Keratinocyte (primary cell): ENCODE results near the gene MOK. TPM values are rescaled to one million over a fixed set of nuclear protein-coding genes. Genes with fewer than 3 reads are reported as not detected.

ENCODE experiments used
- DNase-seq: peaks from one replicate; pipeline ENCODE4 v3.0.0-alpha.2; 2011; ENCODE audit warnings: low read depth, missing footprints, low spot score
- FAIRE-seq: peaks from 2 replicates; lab custom pipeline; 2011; peaks lifted over from hg19 to GRCh38; lab: Jason Lieb, UNC
- H2AFZ ChIP-seq: 2 replicates; pipeline ENCODE4 v1.6.0; 2012; ENCODE audit warnings: low read length, control low read depth, inconsistent platforms; ENCODE audit not compliant: control insufficient read depth
- H3K27ac ChIP-seq: 2 replicates; pipeline ENCODE4 v1.5.1; 2011; ENCODE audit warnings: low read length; ENCODE audit not compliant: control insufficient read depth, insufficient read depth
- H3K27me3 ChIP-seq: 3 replicates; pipeline ENCODE4 v1.6.0; 2011; ENCODE audit warnings: low read length; ENCODE audit not compliant: control insufficient read depth, insufficient read depth; ENCODE audit errors: extremely low read depth
- H3K36me3 ChIP-seq, 2 experiments: 2 replicates in 1 of 2; 3 replicates in 1 of 2; pipeline ENCODE4 v1.5.1; 2011; ENCODE audit warnings: low read length in 2 of 2, mild to moderate bottlenecking in 1 of 2; ENCODE audit not compliant: control insufficient read depth in 2 of 2, insufficient read depth in 2 of 2; ENCODE audit errors: extremely low read depth in 1 of 2
- H3K4me1 ChIP-seq: 3 replicates; pipeline ENCODE4 v1.5.1; 2011; ENCODE audit warnings: low read length; ENCODE audit not compliant: control insufficient read depth, insufficient read depth; ENCODE audit errors: extremely low read depth
- H3K4me2 ChIP-seq: 3 replicates; pipeline ENCODE4 v1.6.0; 2011; ENCODE audit warnings: low read depth, low read length; ENCODE audit not compliant: control insufficient read depth, insufficient read depth; ENCODE audit errors: extremely low read depth
- H3K4me3 ChIP-seq, 3 experiments: fragments of 200-600 bp in 1 of 3; sonication (generic) in 1 of 3; 2 replicates in 2 of 3; 3 replicates in 1 of 3; pipeline ENCODE4 v1.5.1; 2011 to 2016; ENCODE audit warnings: low read length in 3 of 3, mild to moderate bottlenecking in 3 of 3, control low read depth in 2 of 3, inconsistent platforms in 1 of 3, low read depth in 1 of 3, mixed read lengths in 1 of 3, mixed run types in 1 of 3, moderate library complexity in 1 of 3; ENCODE audit not compliant: control insufficient read depth in 2 of 3, insufficient read depth in 2 of 3; ENCODE audit errors: extremely low read depth in 1 of 3
- H3K79me2 ChIP-seq: 2 replicates; pipeline ENCODE4 v1.6.0; 2012; ENCODE audit warnings: low read length; ENCODE audit not compliant: control insufficient read depth, insufficient read depth
- H3K9ac ChIP-seq: 3 replicates; pipeline ENCODE4 v1.6.0; 2011; ENCODE audit warnings: low read length; ENCODE audit not compliant: control insufficient read depth, insufficient read depth; ENCODE audit errors: extremely low read depth
- H3K9me1 ChIP-seq: 3 replicates; pipeline ENCODE4 v1.6.0; 2011; ENCODE audit warnings: low read length; ENCODE audit not compliant: control insufficient read depth, insufficient read depth; ENCODE audit errors: extremely low read depth
- H3K9me3 ChIP-seq: 2 replicates; pipeline ENCODE4 v1.5.1; 2012; ENCODE audit warnings: low read depth, low read length; ENCODE audit not compliant: control insufficient read depth
- H4K20me1 ChIP-seq: 3 replicates; pipeline ENCODE4 v1.6.0; 2011; ENCODE audit warnings: low read length; ENCODE audit not compliant: control insufficient read depth, insufficient read depth; ENCODE audit errors: extremely low read depth
- EZH2 ChIP-seq: IDR thresholded peaks from one replicate; pipeline ENCODE4 v1.6.1; 2012; ENCODE audit warnings: inconsistent platforms, mild to moderate bottlenecking, low read length, moderate library complexity
- dilution Hi-C: fragments of 300-500 bp; cut with MboI; formaldehyde crosslinking; loops from one replicate; pipeline ENCODE4 v1.7.0; 2020; ENCODE audit warnings: low sequenced_read_pairs; ENCODE audit not compliant: extremely low pct_ligation_motif_present
- polyA plus RNA-seq, 5 experiments: library from polyadenylated mRNA; depleted of rRNA in 3 of 5; stranded (reverse) in 3 of 5; stranded (forward) in 1 of 5; unstranded in 1 of 5; fragments of >200 nt; gene quantifications; 1 replicate in 1 of 5; 2 replicates in 3 of 5; 3 replicates in 1 of 5; pipeline versions ENCODE4 v1.2.1 to v1.2.3, GENCODE V29; 2011 to 2012; ENCODE audit warnings: missing spikeins in 2 of 5, low read depth in 1 of 5, low replicate concordance in 1 of 5
- TF ChIP-seq, protein P1 (sequence below), 3 experiments: IDR thresholded peaks in 1 of 3; conservative IDR thresholded peaks in 1 of 3; optimal IDR thresholded peaks in 1 of 3; 2 replicates in 2 of 3; 3 replicates in 1 of 3; pipeline versions ENCODE3 to v1.5.1; 2011; ENCODE audit warnings: low read length in 3 of 3, mild to moderate bottlenecking in 3 of 3, moderate library complexity in 2 of 3, control low read depth in 1 of 3, inconsistent platforms in 1 of 3; ENCODE audit not compliant: insufficient read depth in 2 of 3; ENCODE audit errors: extremely low read depth in 1 of 3

MOK gene
- polyA plus RNA-seq, 1 donor (not counting 4 experiments of a cell fraction or from before 2014, with no cell fraction given): 38.1 TPM

DNA sequence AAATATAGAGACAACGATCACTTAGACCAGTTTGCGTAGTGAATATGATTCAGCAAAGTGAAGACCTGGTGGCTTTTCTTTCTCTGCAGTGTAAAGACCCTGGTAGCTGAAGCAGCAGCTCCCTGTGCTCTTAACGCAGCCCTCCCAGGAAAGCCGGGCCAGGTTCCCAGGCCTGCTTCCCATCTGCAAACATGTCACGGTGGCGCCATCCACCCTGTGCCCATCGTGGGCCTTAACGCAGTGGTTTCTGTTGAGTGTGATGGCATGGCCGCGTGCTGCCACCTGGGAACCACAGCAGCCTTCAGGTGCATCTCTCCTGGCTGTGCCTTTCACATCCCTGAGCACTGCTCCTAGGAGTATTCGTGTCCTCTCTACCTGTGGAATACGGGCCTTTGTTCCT, 93.7 kb downstream of the MOK start:
- DNase-seq (no peak), FAIRE-seq (no peak)
- no peak overlapping the region for H3K4me2 ChIP-seq
- H3K9ac ChIP-seq: no peak overlapping the region
- H4K20me1 ChIP-seq: no peaks in the 10 kb centered on the region
- H3K4me1 ChIP-seq: no peaks in the 10 kb centered on the region
- H3K4me3 ChIP-seq: no peak overlapping the region
- H3K36me3 ChIP-seq: peaks cover 10 to 17% of the 10 kb centered on the region in 2 experiments
- dilution Hi-C loops: no loop called here
- no peaks in the 10 kb centered on the region for H3K9me3 ChIP-seq
- H2AFZ ChIP-seq: no peak overlapping the region
- H3K27me3 ChIP-seq: no peaks in the 10 kb centered on the region
- no peaks in the 10 kb centered on the region for H3K9me1 ChIP-seq
- TF ChIP-seq, protein P1, sequence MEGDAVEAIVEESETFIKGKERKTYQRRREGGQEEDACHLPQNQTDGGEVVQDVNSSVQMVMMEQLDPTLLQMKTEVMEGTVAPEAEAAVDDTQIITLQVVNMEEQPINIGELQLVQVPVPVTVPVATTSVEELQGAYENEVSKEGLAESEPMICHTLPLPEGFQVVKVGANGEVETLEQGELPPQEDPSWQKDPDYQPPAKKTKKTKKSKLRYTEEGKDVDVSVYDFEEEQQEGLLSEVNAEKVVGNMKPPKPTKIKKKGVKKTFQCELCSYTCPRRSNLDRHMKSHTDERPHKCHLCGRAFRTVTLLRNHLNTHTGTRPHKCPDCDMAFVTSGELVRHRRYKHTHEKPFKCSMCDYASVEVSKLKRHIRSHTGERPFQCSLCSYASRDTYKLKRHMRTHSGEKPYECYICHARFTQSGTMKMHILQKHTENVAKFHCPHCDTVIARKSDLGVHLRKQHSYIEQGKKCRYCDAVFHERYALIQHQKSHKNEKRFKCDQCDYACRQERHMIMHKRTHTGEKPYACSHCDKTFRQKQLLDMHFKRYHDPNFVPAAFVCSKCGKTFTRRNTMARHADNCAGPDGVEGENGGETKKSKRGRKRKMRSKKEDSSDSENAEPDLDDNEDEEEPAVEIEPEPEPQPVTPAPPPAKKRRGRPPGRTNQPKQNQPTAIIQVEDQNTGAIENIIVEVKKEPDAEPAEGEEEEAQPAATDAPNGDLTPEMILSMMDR (optimal IDR thresholded peaks at IDR 0.05 in 1 of 3, IDR thresholded peaks at IDR 0.05 in 1 of 3, conservative IDR thresholded peaks at IDR 0.05 in 1 of 3; ENCODE audit: extremely low read depth in 1 of 3, insufficient read depth in 2 of 3, low read length in 3 of 3): no peak
- no peak for TF ChIP-seq EZH2
- no peak overlapping the region for H3K27ac ChIP-seq
- H3K79me2 ChIP-seq: peaks cover 9% of the 10 kb centered on the region

DNA sequence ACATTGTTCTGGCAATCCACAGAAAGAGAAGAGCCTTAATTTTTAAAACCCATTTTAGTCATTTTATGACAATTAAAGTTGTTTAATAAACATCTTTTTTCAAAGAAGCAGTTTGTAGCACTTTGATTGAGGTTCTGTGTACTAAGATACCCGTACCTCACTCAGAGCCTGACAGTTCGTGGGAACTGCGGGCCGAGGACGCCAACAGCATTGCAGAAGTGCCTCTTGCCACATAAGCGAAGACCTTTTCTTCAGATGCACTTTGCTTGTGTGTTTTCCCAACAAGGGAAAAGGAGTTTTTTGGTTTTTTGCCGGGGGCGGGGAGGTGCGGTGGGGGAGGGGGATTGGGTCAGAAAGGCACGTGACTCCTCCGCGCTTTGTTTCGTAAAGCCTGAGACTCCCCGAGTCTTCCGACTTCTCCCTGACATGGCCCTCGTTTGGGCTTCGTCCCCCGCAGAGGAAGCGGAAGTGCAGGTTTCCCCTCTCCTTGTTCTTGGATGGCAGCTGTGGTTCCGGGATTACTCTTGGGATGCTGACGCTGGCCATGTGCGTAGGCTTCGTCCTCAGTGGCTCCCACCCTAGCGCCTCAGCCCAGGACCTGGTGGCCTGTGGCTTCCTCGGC, 94.4 kb downstream of the MOK start:
- Histone ChIP-seq H3K4me2 (no peak overlapping the region), H2AFZ (no peak overlapping the region), H3K4me3 (no peak overlapping the region), H3K27me3 (no peaks in the 10 kb centered on the region), H3K9me3 (no peaks in the 10 kb centered on the region), H3K79me2 (peaks cover 9% of the 10 kb centered on the region), H3K4me1 (no peaks in the 10 kb centered on the region), H4K20me1 (no peaks in the 10 kb centered on the region), H3K27ac (no peak overlapping the region), H3K36me3 (peaks cover 11 to 14% of the 10 kb centered on the region in 2 experiments), H3K9me1 (no peaks in the 10 kb centered on the region), H3K9ac (no peak overlapping the region)
- TF ChIP-seq, protein P1 (optimal IDR thresholded peaks at IDR 0.05 in 1 of 3, IDR thresholded peaks at IDR 0.05 in 1 of 3, conservative IDR thresholded peaks at IDR 0.05 in 1 of 3; ENCODE audit: extremely low read depth in 1 of 3, insufficient read depth in 2 of 3, low read length in 3 of 3): no peak
- no peak for TF ChIP-seq EZH2
- no peak for DNase-seq
- FAIRE-seq: no peak
- dilution Hi-C loops: no loop called here
